Measurements from ENCODE around the gene CNTNAP1.
"Not testable (repeated sequence)": the region's sequence is repeated elsewhere in the genome, so short reads cannot be mapped to it uniquely, and the experiment has no call there.

Gene CNTNAP1

DNA sequence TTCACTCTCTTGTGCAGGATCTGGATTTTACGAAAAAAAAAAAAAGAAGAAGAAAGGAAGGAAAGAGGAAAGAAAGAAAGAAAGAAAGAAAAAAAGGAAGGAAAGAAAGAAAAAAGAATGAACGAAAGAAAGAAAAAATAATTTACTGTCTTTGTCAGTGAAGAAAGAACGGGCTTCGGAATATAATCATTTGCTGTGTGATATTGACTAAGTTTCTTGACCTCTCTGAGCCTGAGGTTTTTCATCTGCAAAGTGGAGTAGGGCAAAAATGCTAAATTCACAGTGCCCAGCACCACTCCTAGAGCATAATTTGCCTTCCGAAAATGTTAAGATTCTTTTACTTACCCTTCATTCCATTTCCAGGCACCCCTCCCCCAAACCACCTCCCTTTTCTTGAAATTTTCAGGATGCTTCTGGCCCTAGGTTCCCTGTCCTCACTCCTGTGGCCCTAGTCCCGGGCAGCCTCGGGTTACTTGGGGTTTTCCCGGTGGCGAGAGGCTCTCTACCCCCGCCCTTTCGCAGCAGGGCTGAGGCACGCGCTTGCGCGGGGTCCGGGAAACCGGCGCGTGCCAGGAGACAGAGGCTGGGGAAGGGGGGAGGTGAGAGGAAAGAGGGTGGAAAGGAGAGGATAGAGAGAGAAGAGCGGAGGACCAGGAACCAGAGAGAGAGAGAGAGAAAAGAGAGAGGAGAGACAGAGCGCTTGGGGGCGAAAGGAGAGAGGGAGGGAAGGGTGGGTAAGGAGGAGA, at the start of gene CNTNAP1:
Gene CNTNAP1 (plus strand): TSS at position 556 of the 746 bp plus-strand sequence. CDS start 299 bp downstream, outside the sequence.
- DNase-seq: peak in 8 of 14 donors; percentile 29 to 84 (median 66)

DNA sequence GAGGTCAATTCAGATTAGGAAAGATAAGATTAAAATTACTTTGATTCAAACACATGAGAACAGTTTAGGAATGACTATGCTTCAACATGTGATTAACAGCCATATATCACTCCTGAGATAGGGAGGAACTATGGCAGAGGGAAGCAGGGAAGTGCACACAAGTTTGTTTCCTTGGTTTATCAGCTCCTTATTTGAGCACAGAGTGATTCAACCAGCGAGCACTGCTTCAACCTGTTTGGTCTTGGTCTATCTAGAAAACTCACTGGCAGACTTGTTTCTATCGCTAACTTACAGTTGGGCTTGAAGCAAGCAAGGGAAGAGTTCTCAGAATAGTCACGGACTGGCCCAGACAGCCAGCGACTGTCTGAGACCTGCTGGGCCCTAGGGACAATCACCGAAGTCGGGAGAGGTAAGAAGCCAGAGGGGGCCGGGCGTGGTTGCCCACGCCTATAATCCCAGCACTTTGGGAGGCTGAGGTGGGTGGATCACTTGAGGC, 49.3 kb upstream of the CNTNAP1 start:
- no peak for DNase-seq

DNA sequence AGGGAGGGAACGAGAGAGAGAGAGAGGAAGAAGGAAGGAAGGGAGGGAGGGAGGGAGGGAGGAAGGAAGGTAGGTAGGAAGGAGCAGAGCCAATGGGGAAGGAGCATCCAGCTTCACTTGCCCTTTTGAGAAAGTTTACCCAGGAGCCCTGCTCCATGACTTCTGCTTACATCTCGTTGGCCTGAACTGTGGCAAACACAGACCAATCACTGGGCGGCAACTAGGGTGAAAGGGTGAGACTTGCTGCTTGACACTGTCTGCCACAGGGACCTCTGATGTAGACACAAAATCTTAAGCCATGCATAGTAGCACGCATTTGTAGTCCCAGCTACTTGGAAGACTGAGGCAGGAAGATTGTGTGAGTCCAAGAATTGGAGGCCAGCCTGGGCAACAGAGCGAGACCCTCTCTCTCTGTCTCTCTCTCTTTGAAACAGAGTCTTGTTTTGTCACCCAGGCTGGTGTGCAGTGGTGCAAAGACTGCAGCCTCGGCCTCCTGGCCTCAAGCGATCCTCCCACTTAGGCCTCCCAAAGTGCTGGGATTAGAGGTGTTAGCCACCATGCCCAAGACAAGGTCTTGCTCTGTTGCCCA, 42.7 kb upstream of the CNTNAP1 start:
- no peak for DNase-seq

DNA sequence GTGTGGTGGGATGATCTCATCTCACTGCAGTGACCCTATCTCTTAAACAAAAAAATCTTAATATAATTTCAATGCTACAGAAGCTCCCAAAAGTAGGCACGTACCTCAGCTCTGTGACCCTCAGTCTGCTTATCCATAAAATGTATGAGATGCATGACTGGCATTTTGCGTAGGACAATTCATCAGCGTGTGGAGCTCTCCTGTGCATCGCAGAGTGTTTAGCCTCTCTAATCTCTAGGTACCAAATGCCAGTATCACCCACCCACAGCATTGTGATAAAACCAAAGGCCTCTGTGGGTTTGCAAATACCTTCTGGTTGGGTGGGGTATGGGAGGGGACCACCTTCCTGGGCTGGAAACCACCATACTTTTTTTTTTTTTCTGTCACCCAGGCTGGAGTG, 42.2 kb upstream of the CNTNAP1 start:
- DNase-seq: no peak

DNA sequence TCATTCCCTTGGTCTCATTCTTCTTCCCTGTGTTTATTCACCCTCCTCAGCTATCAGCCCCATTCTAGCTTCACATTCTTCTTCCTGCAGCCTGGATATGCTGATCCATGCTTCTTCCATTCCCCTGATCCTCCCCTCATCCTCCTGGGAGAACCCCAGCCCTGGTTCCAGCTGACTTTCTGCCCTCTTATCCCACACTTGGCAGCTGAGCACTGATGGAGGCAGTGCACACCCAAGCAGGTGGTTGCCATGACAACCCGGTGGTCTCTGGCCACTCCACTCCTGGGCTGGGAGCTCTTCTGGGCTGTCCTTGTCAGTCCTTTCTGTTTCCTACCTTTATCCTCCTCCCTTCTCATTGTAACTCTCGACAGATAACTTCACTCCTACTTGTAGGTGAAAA, 40.0 kb upstream of the CNTNAP1 start:
- DNase-seq: no peak

DNA sequence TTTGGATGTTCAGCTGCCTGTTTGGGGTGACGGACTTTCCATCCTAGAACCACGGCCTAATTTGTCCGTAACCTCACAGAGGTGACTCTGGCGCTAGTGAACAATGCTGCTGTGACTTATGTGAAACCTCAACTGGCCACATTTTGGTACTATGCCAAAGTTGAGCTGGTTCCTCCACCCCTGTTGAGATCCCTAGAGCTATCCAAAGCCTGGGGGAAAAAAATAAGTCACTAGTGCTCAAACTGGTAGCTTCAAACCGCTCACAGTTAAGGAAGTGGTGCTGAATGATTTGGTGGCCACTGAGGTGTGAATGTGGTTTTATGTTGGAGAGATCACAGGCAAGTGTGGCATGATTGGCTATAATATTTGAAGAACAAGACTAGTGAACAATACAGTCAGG, 34.6 kb upstream of the CNTNAP1 start:
- no peak for DNase-seq

DNA sequence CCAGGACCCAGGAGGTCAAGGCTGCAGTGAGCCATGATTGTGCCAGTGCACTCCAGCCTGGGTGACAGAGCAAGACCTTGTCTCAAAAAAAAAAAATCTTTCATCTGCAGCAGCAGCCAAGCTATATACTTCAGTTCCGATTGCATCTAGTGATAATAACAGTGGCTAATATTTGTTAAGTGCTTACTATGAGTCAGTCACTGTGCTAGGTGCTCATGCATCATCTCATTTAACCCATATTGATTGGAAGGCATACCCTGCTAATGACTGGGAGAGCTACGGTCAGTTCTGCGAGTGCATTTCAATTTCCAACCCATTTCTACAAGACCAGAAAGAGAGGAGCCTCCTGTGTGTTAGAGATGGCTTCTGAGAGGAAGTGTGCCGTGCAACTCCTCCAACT, 30.9 kb upstream of the CNTNAP1 start:
- no peak for DNase-seq

DNA sequence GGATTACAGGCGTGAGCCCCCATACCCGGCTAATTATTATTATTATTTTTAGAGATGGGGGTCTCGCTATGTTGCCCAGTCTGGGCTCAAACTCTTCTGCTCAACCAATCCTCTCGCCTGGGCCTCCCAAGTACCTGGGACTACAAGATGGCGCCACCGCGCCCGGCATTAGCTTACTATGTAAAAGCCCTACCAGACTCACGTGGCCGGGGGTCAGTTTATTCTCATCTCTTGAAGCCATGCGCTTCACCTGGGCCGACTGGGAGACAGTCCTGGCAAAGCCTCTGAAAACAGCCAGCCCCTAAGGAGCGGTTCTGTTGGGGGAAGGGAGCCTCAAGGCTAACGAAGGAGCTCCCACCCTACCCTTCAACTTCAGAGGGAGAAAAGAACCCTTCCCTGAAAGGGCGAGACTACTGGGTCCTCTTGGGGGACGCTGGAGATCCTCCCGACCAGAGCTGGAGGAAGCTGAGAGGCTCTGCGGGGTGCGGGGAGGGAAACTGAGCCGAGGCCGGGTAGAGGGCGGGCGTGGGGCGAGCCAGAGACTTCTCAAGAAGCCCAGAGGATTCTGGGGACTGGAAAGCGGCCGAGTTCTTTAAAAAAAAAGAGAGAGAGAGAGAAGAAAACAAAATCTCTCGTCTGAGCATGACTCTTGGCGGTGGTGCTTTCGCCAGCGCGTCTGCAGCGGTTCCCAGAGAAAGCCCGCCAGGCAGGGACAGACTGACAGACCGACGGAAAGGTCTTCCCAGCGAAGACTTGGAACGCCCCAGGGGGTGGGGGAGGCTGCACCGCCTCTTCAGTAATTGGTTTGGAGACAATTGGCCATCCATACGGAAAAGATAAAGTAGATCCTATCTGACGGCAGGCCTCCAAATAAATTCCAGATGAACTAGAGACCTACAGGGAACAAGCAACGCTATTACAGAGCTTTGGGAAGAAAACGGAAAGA, 28.9 kb upstream of the CNTNAP1 start:
- peak in 9 of 14 donors; percentile 12 to 51 (median 33) for DNase-seq

DNA sequence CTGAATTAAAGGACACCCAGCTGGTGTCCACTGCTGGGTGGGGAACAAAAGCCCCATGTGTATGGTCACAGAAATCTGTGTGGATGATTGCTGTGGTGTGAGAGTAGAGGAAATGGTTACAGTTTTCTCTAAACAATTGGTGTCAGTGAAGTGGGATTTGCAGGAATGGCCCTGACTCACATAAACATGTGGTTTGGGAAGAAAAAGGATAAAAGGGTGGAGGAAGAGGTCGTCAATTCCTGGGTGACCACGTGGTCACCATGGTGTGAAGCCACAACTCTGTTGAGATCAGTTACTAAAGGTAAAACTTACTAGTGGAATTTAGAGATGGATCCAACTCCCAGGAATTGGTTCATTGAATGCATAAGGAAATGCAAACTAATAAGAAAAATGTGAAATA, 26.8 kb upstream of the CNTNAP1 start:
- DNase-seq: no peak

DNA sequence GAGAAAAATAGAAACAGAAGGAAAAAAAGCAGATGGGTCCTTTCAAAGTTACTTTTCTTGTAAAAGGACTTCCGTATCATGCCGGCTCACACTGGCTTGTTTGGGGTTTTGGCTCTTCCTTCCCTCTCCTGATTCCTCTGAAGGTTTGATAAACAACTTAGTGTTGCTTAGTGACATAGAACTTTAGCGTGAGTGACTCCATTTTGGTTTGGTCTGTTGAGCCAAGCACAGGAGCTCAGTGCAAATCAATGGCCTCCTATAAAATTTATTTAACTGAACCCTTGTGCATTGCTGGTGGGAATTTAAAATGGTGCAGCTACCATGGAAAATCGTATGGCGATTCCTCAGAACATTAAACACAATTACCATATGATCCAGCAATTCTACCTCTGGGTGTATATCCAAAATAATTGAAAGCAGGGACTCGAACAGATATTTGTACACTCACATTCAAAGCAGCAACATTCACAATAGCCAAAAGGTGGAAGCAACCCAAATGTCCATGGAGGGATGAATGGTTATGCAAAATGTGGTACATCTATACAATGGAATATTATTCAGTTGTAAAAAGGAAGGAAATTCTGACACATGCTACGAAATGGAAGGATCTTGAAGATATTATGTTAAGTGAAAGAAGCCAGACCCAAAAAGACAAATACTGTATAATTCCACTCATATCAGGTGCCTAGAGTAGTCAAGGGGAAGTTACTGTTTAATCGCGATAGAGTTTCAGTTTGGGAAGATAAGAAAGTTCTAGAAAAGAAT, 24.3 kb upstream of the CNTNAP1 start:
- no peak for DNase-seq

DNA sequence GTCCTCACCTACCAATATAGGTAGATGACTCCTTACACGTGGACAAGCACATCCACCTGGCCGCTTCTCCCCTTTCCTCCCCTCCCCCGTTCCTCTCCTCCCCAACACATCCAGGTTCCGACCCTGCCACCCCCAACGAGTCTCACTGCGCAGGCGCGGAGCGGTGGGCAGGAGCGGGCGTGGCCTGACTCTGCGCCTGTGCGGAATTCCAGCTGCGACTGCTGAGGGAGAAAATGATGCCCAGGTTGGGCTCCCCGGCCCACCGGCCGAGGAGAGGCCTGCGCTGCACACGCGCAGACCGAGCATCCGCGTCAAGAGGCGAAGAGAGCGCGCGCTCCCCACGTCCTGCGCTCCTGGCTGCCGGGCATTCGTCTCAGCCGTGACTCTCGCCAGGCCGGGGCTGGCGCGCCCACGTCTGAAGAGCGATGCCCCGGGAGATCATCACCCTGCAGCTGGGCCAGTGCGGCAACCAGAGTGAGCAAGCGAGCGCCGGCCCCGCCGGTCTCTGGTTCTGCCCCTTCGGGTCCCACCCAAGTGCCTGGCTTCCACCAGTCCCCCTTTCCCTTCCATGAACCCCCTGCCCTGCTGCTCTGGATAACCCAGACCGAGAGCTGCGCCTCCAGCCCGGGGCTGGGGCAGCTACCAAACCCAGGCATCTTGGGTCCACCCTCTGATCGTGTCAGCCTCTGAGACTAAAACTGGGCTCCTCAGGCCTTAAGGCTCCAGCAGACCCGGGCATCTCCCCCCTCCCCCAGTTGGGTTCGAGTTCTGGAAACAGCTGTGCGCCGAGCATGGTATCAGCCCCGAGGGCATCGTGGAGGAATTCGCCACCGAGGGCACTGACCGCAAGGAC, 23.0 kb upstream of the CNTNAP1 start, which contains the start of gene TUBG2:
Gene TUBG2 (plus strand): TSS at position 206 of the 853 bp plus-strand sequence. CDS start 220 bp downstream, at position 426.
- peak in 13 of 14 donors; percentile 44 to 90 (median 82) for DNase-seq

DNA sequence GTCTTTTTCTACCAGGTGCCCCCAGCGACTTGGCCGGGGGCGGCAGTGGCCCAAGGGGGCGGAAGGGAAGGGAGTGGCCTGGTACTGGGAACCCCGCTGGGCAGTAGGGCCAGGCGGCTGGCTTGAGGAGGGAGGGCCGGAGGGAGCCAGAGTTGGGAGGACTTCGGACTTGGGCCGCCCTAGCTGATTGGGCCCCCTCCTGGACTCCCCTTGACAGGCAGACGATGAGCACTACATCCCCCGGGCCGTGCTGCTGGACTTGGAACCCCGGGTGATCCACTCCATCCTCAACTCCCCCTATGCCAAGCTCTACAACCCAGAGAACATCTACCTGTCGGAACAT, 22.4 kb upstream of the CNTNAP1 start:
- DNase-seq: not testable (repeated sequence)

DNA sequence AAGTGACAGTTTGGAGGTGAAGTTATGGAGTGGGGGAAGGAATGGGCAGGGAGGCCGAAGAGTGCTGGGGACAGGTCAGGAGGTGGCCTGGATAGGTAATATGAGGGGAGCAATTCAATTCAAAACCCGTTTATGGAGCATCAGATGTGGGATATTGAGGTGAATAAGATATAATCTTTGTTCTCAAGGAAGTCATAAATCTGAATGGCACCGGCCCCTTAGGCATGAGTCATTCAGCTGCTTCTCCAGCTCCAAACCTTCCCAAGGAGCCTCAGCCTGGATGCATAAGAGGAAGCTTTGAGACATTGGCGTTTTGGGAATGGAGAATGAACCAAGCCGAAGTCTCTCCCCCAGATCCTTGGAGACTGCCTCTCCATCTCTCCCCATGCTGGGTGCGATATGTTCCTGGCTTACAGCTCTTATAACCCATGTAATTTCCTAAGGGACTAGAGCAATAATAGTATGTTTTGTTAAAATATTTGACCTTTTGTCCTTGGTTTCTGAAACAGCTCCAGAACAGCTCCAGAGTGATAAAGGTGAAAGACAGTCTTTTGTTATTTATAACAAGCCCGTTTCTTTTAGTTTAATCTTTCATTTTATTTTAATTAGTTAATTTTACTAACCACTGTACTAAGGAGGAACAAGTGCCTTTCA, 21.5 kb upstream of the CNTNAP1 start:
- no peak for DNase-seq

DNA sequence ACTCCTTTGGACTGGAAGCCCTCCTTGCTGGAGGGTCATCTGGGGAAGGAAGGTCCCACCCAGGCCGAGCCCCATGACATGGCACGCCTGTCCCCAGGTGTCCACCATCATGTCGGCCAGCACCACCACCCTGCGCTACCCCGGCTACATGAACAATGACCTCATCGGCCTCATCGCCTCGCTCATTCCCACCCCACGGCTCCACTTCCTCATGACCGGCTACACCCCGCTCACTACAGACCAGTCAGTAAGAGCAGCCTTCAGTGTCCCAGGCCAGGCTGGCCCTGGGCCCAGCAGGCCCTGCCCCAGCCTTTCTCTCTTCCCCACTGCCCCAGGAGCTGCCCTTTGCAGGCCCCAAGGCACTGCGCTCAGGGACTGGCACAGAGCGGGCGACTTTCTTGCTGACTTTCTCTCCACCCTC, 16.7 kb upstream of the CNTNAP1 start:
- DNase-seq: no peak

DNA sequence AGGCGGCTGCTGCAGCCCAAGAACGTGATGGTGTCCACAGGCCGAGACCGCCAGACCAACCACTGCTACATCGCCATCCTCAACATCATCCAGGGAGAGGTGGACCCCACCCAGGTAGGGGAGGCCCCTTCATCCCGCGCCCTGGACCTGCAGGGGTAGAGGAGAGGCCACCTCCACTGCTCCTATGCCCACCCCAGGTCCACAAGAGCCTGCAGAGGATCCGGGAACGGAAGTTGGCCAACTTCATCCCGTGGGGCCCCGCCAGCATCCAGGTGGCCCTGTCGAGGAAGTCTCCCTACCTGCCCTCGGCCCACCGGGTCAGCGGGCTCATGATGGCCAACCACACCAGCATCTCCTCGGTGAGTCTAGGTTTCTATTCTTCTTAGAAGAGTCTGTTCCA, 16.2 kb upstream of the CNTNAP1 start:
- not testable (repeated sequence) for DNase-seq

DNA sequence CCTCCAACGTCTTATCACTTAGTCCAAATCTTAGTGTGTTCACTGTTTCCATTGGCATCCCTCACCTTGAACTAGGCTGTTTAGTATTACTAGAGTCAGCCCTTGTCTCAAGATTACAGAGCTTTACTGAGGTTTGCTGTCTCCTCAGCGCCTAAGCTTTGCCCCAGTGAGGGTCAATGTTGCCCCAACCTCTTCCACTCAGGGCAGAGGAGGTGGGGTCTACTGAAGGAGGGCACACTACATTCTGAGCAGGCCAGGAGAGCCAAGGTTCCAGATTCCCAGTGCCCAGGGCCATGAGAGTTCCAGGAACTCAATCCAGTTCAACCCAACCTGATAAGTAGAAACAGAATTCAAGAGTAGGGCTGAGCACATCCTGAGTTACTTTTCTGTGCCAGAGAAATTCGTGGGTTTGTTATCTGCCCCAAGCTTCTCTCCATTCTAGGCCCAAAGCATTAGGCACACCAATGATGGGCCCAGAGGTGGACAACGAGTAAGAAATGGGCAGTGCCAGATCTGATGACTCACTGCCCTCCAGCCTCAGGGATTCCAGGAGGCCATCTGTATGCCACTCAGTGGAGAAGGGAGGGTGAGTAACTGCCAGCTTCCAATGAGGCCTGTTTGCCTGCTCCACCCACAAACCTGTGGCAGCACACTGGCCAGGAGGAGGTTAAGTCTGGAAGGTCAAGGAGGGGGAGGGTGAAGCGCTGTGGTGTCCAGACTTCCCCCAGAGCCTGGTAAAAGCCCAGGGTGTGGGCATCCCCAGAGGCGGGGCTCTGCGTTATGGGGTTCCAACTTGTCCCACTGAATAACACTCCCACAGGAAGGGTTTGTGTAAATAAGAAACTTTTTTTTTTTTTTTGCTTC, 15.0 kb upstream of the CNTNAP1 start:
- DNase-seq: peak in 1 of 14 donors; percentile 55

DNA sequence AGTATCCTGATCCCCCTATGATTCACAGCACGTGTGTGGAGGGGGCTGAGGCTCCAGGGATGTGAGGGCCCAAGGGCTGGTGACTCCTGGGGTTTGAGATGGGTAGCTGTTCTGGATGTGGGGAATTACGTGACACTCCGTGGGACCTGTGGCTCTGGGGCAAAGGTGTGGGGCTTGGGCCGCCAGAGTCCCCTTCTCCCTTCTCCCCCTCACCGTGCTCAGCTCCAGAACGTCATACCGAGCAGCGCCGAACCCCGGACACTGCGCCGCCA, 12.7 kb upstream of the CNTNAP1 start:
- DNase-seq: no peak

DNA sequence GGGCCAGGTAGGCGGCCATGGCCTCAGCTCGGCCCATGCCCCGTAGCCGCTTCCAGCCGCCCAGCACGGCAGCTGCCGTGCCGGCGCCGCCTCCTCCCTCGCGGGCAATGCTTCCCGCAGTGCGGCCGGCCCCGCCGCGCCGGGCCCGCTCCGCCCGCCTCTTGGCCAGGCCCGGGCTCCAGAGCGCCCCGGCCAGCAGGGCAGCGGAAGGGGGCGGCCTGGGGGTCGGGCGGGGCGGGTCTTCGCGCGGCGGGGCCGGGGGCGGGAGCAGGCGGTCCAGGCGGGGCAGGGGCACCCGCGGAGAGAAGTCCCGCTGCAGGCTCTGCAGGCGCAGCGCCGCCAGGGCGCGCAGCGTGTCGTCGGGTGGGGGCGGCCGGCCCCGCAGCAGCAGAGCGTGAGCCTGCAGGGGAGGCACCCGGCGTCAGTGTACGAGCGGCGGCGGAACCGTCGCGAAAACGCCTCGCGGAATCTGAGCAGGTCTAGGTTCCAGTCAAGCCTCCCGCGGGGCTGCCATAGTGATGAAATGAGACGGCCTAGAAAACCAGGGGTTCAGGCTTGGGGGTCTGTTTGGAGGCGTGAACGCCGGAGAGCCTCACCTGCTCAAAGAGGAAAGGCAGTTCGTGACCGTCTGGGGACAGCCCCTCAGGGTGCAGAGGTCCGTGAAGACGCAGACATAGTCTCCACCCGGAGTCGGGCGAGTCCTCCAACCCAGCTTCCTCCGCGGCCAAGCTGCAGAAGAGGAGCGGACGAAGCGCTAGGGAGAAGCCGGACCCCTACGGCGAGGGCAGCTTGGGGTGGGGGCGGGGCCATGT, 12.1 kb upstream of the CNTNAP1 start:
- DNase-seq: no peak
